NK-92 (cell line): Measurements from ENCODE around the gene VEPH1.

Experiments
- DNase-seq: peaks from one replicate; lab custom pipeline; 2025; ENCODE audit not compliant: unreplicated experiment; lab: John Stamatoyannopoulos, UW

VEPH1 gene

DNA sequence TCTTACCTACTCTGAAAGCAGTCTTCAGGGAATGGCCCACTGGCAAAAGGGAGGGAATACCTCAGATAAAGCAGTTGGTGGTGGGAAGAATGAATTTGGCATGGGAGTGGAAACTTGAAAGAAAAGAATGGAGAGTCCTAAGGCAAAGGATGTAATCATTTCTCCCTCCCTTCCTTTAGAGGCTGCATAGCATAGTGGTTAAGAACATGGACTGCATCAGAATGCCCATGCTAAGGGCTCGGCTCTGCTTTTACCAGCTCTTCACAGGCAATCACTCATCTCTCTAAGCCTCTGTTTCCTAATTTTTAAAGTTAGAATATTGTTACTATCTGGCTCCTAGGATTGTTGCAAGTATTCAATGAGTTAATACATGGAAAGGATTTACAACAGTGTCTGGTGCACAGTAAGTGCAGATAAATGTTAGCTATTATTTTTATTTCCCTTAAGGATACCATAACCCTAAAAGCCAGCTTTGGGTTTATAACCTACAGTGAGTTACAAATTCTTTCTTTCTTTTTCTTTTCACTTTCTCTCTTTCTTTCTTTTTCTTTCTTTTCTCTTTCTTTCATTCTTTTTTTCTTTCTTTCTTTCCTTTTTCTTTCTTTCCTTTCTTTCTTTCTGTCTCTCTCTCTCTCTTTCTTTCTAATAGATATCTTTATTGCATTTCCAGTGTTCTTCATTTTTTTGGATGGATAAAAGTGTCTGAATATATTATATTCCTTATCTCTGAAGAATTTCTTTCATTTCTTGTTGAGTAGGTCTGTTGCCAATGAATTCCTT is 23.6 kb downstream of the VEPH1 start:
- DNase-seq = no peak

DNA sequence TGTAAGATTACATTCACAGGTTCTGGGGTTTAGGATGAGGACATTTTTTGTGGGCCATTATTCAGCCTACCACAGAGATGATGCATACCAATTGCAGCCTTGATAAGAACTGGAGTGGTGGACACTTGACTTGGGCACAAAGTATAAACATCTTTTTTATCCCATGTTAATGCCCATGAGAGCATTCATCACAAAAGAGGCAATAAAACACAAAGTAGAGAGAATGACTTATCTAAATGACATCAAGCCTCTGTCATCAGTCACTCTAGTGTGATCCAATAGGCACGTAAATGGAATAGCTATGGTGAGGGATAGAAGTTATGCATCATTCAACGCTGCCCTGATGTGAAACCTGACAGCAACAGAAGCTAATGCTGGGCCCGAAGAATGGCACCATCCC is 25.8 kb downstream of the VEPH1 start:
- no peak for DNase-seq

DNA sequence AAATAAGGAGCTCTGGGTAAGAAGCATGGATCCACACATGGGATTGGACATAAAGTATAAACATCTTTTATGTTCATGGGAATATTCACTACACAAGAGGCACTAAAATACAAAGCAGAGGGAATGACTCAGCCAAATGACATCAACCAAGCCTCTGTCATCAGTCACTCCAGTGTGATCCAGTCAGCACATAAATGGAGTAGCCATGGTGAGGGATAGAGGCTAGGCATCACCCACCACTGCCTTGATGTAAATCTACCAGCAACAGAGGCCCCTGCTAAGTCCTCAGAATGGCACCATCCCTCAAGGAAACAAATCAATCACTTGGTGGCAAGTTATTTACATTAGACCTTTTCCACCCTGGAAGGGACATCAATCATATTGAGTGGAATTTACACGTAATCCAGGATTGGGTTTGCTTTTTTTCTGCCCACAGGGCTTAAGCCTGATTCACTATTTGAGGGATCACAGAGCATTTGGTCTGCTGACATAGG is 27.2 kb downstream of the VEPH1 start:
- DNase-seq = no peak

DNA sequence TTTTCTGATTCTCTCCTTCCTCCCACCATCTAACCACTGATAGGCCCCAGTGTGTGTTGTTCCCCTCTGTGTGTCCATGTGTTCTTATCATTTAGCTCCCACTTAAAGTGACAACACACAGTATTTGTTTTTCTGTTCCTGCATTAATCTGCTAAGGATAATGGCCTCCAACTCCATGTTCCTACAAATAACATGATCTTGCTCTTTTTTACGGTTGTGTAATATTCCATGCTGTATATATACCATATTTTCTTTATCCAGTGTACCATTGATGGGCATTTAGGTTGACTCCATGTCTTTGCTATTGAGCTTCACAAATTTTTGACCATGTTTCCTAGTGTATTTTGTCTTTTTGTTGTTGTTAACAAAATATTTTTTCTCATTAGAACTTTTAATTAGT is 30.6 kb downstream of the VEPH1 start:
- DNase-seq = no peak

DNA sequence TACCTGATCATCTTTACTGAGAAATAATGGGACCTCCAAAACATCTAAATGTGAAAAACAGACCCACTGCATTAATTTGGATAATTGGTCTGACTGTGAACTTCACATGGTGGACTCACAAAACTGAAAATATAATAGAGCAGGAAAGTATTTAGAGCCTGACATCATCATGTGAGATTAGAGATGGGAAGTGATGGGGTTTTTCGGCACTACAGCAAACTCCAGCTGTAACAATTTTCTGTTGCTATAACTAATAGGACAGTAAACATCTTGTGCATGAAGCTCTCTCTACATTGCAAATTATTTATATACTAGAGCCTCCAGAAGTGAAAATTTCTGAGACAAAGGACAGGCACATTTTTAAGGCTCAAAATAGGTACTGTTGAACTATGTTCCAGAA is 32.2 kb downstream of the VEPH1 start:
- DNase-seq = no peak

DNA sequence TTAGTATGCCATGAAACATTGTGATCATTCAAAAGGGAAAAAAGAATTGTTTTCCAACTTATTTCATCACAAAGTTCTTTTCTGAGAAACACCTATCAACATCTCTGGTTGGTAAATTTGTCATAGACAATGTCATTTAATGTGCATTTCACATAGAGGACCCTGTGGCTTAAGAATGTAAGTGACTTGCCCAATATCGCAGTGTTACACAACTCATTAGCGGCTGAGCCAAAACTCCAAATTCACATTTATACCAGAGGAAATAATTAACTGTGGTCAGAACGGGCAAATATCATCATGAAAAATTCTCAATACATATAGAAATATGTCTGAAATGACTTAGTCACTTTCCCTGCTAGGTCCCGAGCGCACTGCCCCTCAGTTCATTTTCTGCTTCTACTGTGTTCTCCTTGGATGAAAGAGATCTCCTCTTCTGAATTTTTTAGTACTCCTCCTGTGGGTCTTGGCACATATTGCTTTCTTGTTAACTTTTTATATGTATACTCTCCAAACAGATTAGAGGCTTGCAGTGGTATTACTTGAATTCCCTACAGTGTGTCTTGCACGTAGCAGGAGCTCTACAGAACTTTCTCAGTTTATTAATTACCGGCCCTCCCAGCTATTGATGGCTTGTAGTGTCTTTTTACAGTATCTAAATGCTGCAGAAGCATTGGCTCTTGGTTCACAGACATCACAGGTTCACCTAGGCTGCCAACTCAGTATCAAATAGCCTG is 33.5 kb downstream of the VEPH1 start:
- DNase-seq = no peak

DNA sequence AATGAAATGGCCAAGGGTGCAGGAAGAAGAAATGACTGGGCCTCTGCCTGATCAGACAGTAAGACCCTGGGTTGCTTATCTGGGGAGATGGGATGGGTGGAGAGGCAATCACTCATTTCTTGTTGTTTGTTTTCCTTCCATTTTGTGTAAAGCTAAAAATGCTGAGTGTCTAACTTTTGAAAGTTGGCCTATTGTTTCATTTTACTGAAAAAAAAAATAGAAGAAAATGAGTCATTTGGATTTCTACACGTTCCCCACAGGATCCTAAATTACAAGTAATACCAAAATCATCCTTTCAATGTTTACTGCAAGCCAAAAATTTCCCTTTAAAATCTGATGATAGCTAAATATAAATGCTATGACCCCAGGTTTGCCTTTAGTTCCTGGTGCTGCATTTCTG is 36.0 kb downstream of the VEPH1 start:
- DNase-seq = no peak

DNA sequence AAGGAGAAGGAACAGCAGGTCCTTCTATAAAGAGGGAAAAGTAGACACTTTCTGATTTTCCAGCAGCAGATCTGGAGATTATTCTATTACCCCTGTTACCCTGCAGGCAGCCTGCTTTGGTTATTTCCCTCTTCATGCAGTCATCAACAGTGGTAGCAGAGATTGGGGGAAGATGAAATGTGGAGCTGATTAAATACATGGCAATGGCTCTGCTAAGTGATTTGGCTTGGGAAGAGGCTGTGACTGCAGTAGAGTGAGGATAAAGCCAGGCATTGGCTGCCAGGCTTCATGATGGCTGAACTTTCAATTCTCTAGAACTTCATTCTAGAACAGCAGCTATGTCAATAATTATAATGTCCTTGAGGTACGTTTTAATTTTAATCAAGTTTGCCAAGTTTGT is 37.5 kb downstream of the VEPH1 start:
- DNase-seq = no peak

DNA sequence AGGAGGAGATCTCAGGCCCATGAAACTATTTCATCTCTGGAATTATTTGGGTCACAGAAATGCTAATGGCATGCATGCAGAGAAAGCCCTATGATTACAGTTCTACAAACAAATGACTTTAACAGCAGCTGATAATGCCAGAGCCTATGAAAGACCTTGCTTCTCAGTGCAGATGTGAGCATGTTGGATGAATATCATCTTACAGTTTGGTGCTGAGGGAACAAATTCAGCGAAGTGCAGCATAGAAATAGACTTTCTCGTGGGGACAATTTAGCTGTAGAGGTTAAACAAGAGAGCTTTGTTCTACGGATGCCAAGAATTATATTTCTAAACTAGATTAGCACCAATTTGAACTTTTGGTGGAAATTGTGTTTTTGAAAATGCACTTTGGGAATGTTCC is 38.9 kb downstream of the VEPH1 start:
- no peak for DNase-seq

DNA sequence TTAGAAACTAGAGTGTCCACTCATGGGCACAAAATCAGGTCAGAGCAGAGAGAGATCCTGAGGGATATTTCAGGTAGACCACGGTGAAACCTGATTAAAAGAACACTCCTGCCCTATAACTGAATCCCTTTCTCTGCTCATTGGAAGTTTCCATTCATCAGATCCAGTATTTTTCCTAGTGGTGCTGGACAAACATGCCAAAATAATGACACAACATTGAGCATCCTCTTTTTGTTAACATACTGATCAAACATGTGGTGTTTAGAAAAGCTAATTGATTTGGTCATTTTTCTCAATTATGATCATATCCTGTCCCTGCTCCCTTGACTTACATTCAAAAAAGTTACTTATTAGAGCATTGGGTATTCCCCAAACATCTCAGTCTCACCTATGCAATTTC is 39.4 kb downstream of the VEPH1 start:
- DNase-seq = no peak

DNA sequence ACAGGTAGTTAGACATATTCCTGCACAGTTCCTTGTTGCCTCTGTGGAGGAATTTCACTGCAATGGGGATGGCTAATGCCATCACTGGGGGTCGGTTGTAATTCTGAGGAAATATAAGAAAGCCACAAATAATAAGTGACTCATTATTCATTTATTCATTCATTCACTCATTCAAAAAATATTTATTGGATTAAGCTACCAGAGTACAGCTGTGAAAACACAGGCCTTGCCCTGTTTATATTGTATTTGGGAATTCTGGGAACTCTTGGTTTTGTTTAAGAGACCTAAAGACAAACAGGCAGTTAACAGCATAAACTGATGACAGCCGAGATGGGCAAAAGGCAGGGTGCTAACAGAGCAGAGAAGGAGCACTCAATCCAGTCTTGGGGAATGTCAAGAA is 43.0 kb downstream of the VEPH1 start:
- DNase-seq = no peak

DNA sequence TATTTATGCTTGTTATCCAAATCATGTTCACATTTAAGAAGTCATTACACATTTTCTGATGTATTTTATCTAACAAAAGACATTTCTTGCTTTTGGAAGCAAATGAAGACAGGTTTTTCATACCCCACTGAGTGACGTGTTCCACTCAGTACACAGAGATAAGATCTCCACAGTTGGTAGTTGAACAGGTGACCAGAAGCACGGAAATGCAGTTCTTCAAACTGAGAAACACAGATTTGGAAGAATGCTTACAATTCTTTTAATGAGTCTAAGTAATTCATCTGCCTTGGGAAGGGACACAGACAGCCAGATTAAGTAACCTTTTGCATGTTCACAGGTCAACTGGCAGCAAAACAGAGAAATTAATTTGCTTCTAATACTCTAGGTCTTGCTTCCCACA is 43.5 kb downstream of the VEPH1 start:
- no peak for DNase-seq

DNA sequence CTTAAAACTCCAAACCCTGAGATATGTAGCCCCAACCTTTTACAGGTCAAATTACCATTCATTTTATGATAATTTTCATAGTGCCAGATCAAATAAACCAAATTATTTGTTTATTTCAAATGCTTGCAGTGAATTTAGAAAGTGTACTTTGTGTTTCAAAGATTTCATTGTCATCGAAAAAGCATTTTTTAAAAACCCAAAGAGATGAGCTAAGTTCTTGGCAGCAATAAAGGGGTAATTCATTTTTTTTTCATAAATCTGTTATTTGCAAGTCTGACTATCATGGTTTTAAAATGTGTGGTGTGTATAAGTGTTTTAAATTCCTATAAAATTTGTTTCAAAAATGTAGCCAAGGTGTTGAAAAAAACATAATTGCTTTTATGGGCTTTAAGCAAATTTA is 49.4 kb downstream of the VEPH1 start:
- no peak for DNase-seq

DNA sequence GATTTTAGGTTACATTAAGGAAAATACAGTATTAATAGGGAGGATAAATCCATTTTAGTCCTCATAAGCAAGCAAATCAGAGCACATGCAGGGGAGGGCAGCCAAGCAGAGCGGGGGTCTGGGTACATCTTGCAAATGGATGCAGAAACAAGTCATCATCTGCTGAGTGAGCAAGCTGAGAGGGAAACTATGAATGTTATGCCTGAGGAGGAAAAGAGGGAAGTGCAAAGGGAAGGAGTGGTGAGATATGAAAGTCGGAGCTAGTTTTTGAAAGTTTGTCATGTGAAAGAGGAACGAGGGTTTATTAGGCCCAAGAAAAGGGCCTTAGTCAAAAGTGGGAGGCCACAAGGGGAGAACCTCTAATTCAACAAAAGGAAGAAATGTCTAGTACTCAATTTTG is 51.1 kb downstream of the VEPH1 start:
- DNase-seq = no peak

DNA sequence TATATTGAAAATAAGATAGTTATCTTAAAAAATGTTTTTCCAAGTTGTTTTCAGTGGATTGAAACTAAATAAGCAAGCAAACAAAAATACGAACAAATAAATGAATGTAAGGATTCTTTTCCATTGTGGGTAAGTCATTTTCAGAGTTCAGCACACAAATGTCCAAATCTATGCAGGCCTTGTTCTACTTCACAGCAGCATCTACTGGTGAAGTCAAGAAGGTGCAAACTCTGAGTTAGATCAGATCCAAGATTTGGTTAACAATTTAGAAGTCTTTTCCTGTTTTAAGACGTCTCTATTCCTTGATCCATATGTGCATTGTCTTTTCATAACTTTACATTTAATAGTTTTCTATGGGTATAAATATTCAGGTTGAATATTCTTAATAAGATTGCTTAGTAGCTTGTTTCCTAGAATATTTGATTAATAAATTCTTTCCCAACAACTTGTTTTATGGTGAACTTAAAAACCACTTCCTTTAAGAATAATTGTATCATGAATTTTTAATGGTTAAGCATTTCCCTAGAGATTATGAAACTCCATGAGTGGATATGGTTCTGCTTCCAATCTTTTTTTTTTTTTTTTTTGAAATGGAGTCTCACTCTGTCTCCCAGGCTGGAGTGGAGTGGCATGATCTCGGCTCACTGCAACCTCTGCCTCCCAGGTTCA is 56.1 kb downstream of the VEPH1 start:
- DNase-seq = no peak

DNA sequence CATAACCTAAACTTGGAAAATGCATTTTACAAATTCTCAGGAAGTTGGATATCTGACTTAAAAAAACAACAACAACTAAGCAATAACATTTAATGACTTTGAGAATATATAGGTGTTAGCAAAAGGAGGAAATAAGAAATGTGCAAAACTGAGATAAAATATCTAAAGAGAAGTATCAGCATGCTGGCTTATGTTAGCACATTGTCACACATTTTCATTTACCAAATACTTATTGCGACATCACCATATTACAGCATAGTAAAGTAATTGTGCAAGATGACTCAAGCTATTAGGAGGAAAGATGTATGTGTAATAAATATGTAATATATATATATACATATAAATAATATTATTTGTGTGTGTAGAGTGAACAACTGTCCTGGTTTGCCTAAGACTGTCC is 57.4 kb downstream of the VEPH1 start:
- no peak for DNase-seq

DNA sequence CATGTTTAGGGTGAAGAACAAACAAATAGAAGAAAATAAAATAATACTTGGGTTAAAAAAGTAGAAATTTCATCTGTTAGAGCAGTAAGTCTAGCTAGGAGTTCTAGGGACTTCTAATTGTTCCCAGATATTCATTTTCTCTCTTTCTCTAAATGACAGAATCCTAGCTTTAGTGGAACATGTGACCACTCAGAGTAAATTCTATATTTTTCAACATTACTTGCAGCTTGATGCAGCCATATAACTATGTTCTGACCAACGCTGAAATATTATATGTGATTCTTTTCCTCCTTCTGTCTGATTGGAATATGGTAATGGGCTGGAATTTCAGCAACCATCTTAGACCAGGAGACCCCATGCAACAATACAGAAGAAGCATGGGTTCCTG is 58.4 kb downstream of the VEPH1 start:
- DNase-seq = no peak

DNA sequence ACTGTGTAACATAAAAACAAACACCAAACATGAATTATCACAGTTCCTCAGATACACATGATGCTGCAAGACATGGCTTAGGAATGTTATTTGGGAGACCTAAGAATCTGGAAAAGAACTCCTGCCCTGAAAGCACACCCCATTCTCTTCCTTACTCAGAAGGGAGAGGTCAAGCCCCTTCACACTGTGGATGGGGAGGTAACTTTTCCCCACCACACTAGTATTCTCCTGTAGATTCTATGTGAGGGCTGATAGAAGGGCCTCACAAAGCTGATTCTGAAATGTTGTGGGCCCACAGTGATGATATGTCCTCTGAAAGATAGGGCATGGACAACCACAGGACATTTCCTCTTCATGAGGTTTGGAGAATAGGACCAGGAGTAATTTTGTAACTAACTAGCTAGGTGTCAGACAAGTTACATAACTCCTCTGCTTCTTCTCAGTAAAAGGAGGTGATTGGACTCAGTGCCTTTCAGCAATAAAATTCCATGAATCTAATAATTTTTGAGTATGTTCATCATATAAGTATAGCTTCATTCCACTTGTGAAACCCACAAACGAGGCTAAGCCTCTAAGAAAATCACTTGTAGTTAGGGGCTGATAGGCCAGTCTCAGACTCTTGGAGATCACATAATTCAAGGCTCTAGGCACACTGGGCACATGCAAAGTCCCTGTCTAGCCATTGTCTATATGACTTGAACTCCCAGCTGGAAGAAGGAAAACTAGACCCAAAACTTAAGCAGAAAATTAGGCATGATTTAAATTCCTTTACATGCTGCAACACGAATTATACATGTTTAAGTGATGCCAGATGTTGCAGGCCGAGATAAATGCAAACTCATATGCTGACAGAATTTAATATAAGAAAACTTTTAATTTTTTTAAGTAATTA is 59.1 kb downstream of the VEPH1 start:
- DNase-seq = no peak

DNA sequence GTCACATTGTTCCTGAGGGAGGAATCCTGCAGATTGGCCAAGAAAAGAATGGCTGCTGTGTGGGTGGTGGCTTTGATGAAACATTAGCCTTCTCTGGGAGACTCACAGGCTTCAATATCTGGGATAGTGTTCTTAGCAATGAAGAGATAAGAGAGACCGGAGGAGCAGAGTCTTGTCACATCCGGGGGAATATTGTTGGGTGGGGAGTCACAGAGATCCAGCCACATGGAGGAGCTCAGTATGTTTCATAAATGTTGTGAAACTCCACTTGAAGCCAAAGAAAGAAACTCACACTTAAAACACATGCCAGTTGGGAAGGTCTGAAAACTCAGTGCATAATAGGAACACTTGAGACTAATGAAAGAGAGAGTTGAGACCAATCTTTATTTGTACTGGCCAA is 60.5 kb downstream of the VEPH1 start:
- DNase-seq = no peak

DNA sequence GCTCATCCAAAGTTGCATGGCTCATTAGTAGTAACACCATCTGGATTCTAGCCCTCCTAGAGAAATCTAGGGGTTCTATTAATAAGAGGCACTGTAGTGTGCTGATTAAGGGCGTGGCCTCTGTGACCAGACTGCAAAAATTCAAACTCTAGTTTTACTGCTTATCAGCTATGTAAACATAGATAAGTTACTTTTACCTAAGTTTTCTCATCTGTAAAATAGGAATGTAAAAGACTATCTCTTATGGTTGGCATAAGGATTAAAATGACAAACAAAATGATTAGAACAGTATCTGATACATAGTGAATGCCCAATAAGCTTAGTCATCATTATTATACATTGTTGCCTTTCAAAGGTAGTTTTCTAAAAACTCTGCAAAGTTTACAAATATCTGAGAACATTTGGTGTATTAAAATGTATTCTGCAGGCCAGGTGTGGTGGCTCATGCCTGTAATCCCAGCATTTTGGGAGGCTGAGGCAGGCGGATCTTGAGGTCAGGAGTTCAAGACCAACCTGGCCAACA is 62.1 kb downstream of the VEPH1 start:
- DNase-seq = no peak

DNA sequence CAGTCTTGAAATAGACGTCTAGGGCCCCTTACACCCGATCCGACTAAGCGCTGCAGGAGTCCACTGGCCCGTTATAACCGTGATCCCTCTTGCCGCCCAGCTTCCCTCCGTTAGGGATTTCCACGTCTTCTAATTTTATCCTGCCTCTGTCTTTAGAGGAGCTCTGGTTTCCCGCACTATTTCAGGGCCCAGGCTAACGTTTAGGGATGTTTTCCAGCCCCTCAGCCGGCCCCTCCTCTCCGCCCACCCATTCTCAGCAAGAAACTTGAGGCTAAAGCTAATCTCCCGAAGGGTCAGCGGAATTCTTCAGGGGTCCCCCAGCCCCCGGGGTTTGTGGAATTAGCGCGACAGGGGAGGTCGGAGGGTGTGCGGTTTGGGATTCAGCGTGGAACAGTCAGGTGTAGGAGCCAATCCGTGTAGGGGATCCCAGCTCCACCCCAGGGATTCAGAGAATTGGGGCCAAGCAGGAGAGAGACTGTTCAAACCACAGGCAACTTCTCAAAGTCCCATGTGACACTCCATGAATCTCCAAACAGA is 65.0 kb downstream of the VEPH1 start:
- DNase-seq = no peak
